Ishikawa (cell line): ENCODE data around the gene NAV3.
A peak's percentile ranks its signal among the peaks of the same experiment; 100 is the strongest.

Experiments used
- CEBPB ChIP-seq: IDR thresholded peaks from 2 replicates; pipeline ENCODE4 v1.6.1; 2012
- CREB1 ChIP-seq: IDR thresholded peaks from 2 replicates; pipeline ENCODE4 v1.6.1; 2012; ENCODE audit warnings: low read depth
- EGR1 ChIP-seq: IDR thresholded peaks from 2 replicates; pipeline ENCODE4 v1.6.1; 2012
- EP300 ChIP-seq: IDR thresholded peaks from 2 replicates; pipeline ENCODE4 v1.6.1; 2012; ENCODE audit warnings: borderline replicate concordance
- FOXM1 ChIP-seq: IDR thresholded peaks from 2 replicates; pipeline ENCODE4 v1.6.1; 2012; ENCODE audit warnings: low read depth, borderline replicate concordance
- NFIC ChIP-seq: IDR thresholded peaks from 2 replicates; pipeline ENCODE4 v1.6.1; 2012
- RAD21 ChIP-seq: IDR thresholded peaks from 2 replicates; pipeline ENCODE4 v1.6.1; 2012; ENCODE audit warnings: low read depth
- TAF1 ChIP-seq: IDR thresholded peaks from 2 replicates; pipeline ENCODE4 v1.6.1; 2012; ENCODE audit warnings: low read depth, mild to moderate bottlenecking
- TCF12 ChIP-seq: IDR thresholded peaks from 2 replicates; pipeline ENCODE4 v1.6.1; 2012; ENCODE audit warnings: low read depth
- TEAD4 ChIP-seq: IDR thresholded peaks from 2 replicates; pipeline ENCODE4 v1.6.1; 2012
- YY1 ChIP-seq: IDR thresholded peaks from 2 replicates; pipeline ENCODE4 v1.6.1; 2012; ENCODE audit warnings: low read depth
- ZBTB7A ChIP-seq: IDR thresholded peaks from 2 replicates; pipeline ENCODE4 v1.6.1; 2012; ENCODE audit warnings: low read depth
- TF ChIP-seq, protein P1 (sequence below): IDR thresholded peaks from 2 replicates; pipeline ENCODE4 v1.6.1; 2012; ENCODE audit warnings: low read depth, mild to moderate bottlenecking
- TF ChIP-seq, protein P2 (sequence below): IDR thresholded peaks from 2 replicates; pipeline ENCODE4 v1.6.1; 2012
- TF ChIP-seq, protein P3 (sequence below): IDR thresholded peaks from 2 replicates; pipeline ENCODE4 v1.6.1; 2012

Gene NAV3

DNA sequence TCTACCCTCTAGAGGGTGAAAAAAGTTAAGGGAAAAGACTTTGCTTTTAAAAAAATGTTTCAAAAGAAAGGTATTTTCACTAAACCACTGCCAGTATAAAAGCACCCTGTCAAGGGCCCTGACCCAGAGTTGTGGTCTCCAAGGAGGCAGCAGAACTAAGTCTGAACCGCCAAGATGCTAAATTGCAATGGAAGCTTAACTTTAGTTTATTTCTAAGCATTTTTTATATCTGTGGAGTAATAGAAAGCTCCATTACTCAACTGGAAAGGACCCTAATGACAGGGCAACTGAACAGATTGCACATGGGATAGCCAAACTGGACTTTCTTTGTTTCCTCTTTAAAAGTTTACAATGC is 379.8 kb downstream of the NAV3 start:
- no peak for TF ChIP-seq RAD21
- TF ChIP-seq FOXM1, result no peak
- TF ChIP-seq TEAD4, result no peak
- no peak for TF ChIP-seq TCF12
- no peak for TF ChIP-seq EGR1
- no peak for TF ChIP-seq TAF1
- TF ChIP-seq ZBTB7A, result no peak
- no peak for TF ChIP-seq YY1
- TF ChIP-seq, protein P1, sequence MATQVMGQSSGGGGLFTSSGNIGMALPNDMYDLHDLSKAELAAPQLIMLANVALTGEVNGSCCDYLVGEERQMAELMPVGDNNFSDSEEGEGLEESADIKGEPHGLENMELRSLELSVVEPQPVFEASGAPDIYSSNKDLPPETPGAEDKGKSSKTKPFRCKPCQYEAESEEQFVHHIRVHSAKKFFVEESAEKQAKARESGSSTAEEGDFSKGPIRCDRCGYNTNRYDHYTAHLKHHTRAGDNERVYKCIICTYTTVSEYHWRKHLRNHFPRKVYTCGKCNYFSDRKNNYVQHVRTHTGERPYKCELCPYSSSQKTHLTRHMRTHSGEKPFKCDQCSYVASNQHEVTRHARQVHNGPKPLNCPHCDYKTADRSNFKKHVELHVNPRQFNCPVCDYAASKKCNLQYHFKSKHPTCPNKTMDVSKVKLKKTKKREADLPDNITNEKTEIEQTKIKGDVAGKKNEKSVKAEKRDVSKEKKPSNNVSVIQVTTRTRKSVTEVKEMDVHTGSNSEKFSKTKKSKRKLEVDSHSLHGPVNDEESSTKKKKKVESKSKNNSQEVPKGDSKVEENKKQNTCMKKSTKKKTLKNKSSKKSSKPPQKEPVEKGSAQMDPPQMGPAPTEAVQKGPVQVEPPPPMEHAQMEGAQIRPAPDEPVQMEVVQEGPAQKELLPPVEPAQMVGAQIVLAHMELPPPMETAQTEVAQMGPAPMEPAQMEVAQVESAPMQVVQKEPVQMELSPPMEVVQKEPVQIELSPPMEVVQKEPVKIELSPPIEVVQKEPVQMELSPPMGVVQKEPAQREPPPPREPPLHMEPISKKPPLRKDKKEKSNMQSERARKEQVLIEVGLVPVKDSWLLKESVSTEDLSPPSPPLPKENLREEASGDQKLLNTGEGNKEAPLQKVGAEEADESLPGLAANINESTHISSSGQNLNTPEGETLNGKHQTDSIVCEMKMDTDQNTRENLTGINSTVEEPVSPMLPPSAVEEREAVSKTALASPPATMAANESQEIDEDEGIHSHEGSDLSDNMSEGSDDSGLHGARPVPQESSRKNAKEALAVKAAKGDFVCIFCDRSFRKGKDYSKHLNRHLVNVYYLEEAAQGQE, result no peak
- no peak for TF ChIP-seq NFIC
- TF ChIP-seq EP300, result no peak
- TF ChIP-seq CEBPB, result no peak
- TF ChIP-seq CREB1, result no peak
- TF ChIP-seq, protein P2, sequence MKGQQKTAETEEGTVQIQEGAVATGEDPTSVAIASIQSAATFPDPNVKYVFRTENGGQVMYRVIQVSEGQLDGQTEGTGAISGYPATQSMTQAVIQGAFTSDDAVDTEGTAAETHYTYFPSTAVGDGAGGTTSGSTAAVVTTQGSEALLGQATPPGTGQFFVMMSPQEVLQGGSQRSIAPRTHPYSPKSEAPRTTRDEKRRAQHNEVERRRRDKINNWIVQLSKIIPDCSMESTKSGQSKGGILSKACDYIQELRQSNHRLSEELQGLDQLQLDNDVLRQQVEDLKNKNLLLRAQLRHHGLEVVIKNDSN, result no peak
- TF ChIP-seq, protein P3, sequence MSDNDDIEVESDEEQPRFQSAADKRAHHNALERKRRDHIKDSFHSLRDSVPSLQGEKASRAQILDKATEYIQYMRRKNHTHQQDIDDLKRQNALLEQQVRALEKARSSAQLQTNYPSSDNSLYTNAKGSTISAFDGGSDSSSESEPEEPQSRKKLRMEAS, result no peak

DNA sequence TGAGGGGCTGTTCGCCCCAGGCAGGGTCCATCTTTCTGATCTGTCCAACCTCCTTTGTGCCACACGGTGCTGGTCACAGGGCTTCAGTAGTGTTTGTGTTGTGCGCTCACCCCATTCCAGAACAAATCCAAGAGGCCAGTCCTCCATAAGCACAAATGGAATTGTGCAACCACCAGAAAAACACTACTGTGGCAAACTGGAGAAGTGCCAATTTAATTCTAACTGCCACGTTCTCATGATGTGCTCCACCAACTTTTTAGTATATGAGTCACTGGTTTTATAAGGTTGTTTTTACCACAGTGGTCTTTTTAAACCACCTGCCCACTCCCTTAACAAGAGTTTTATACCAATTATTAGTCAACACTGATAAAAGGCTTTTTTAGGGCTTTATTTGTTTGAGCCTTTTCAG is 380.2 kb downstream of the NAV3 start:
- TF ChIP-seq CEBPB (peak; percentile 69; the same call in 1 of the 2 replicates), RAD21 (no peak)

DNA sequence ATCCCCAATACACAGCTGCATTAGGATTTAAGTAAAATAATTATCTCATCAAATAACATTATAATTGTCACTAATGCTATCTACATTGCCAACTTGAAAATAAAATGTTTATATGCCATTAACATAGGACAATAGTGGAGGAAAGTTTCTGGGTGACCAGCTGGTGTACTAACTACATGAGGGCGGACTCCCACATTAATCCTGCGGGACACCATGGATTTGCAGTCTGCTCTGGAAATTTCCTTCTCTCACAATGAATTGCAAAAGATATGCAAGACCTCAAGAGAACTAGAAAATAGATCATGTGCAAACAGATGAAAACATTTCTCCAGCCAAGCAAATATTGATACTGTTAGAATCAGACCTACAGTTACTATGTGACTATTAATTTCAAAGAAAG is 390.1 kb downstream of the NAV3 start:
- no peak for TF ChIP-seq CEBPB
- no peak for TF ChIP-seq YY1
- no peak for TF ChIP-seq EP300
- no peak for TF ChIP-seq EGR1
- TF ChIP-seq, protein P2, result no peak
- no peak for TF ChIP-seq RAD21
- no peak for TF ChIP-seq NFIC
- no peak for TF ChIP-seq FOXM1
- TF ChIP-seq TAF1, result no peak
- TF ChIP-seq TCF12, result no peak
- TF ChIP-seq, protein P3, result no peak
- TF ChIP-seq CREB1, result no peak
- TF ChIP-seq TEAD4, result no peak
- TF ChIP-seq, protein P1, result no peak
- TF ChIP-seq ZBTB7A, result no peak

DNA sequence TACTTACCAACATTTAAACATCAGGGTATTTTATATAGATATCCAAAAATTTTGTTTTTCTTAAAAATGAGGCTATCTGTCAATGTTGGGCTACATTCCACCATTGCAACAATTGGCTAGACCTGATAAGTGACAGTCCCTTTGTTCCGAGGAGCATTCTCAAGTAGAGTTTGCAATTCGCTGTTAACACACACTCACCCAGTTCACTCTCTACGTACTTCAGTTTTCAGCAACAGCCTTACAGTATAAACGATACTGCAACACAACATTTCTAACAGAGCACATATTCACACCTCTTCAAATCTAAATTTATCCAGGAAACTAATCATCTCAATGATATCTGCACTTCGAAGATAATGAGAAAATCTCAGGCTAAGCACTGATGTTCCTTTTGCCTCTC is 393.5 kb downstream of the NAV3 start:
- TF ChIP-seq CREB1, result no peak
- TF ChIP-seq, protein P1, result no peak
- TF ChIP-seq EP300, result no peak
- no peak for TF ChIP-seq NFIC
- TF ChIP-seq FOXM1, result no peak
- no peak for TF ChIP-seq ZBTB7A
- no peak for TF ChIP-seq CEBPB
- no peak for TF ChIP-seq YY1
- no peak for TF ChIP-seq TCF12
- TF ChIP-seq TEAD4, result no peak
- no peak for TF ChIP-seq RAD21

DNA sequence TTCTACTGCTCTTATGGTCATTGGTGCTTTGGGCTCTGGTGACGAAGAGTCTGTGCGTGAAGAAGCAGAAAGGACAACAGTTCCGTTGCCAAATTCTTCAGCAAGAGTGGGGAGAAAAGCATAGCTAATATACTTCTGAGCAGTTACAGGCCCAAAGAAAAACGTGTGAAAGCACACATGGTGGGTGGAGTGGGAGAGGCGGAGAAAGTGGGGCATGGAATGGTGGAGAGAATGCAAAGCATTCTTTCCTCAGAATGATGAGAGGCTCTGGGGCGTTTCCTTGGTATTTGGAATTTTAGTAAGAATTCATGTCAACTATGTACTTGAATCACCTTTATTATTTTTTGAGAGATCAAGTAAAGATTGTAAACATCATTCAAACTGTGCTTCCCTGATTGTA is 396.1 kb downstream of the NAV3 start:
- TF ChIP-seq TEAD4 (no peak), CEBPB (no peak), YY1 (no peak), CREB1 (no peak), TAF1 (no peak)
